Measurements from ENCODE around the gene NAV1.
A peak's percentile ranks its signal among the peaks of the same experiment; 100 is the strongest.

Gene NAV1

DNA sequence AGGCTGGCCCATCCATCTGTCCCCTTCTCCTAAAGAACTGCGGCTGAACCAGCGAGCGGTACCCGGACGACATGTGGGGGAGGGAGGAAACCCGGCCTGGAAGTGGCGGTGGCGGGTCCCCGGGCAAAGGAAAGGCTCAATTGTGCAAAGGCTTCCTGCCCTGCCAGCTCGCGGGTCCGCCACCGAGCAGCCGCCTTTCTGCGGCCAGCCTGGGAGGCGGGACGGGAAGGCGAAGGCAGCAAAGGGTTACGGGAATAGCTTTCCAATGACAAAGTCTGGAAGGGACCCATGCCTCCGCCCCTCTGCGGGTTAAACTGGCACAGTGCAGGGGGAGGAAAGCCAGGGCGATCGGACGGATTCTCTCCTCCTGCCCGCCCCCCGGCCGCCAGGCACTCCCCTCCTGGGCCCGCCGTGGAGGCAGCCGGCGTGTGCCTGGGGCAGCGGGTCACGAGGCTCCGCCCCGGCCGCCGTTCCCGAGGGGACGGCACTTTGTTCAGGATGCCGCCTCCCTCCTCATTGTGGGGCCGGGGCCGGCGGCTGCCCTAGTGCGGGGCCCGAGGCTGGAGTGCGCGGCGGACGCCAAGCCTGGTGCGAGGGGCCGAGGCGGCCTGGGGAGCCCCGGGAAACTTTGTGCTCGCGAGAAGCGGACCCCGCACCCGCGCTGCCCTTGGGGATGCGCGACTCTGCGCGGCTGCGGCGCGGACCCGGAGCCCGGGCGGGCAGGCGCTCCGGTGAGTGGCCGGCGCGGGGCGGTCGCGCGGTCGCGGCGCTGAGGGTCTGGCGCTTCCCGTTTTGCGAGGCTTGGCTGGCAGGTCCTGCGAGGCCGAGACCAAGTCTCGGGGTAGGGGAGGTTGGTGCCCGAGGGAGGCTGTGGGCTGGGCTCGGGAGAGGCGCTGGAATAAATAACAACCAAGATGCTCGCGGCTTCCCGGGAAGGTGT, at the start of gene NAV1:
Gene NAV1, plus strand, starts transcription at position 516 of the 940 bp plus-strand sequence. CDS start 83,758 bp downstream, outside the sequence.
- no peak for TF ChIP-seq GATA1 (IDR thresholded peaks at IDR 0.05; ENCODE audit: low read depth, low read length)
- no peak for TF ChIP-seq POLR2A (IDR thresholded peaks at IDR 0.05; ENCODE audit: low read length)
- no peak for DNase-seq

GRCh38 chr1:201489643-201490261, 49.2 kb upstream of the NAV1 start:
- DNase-seq, result peak in 1 of 2 experiments; percentile 46
- no peak for TF ChIP-seq GATA1 (IDR thresholded peaks at IDR 0.05; ENCODE audit: low read depth, low read length)
- no peak for TF ChIP-seq POLR2A (IDR thresholded peaks at IDR 0.05; ENCODE audit: low read length)

GRCh38 chr1:201490708-201491131, 48.2 kb upstream of the NAV1 start:
- DNase-seq, result no peak
- TF ChIP-seq POLR2A (IDR thresholded peaks at IDR 0.05; ENCODE audit: low read length) (no peak), GATA1 (IDR thresholded peaks at IDR 0.05; ENCODE audit: low read depth, low read length) (no peak)

DNA sequence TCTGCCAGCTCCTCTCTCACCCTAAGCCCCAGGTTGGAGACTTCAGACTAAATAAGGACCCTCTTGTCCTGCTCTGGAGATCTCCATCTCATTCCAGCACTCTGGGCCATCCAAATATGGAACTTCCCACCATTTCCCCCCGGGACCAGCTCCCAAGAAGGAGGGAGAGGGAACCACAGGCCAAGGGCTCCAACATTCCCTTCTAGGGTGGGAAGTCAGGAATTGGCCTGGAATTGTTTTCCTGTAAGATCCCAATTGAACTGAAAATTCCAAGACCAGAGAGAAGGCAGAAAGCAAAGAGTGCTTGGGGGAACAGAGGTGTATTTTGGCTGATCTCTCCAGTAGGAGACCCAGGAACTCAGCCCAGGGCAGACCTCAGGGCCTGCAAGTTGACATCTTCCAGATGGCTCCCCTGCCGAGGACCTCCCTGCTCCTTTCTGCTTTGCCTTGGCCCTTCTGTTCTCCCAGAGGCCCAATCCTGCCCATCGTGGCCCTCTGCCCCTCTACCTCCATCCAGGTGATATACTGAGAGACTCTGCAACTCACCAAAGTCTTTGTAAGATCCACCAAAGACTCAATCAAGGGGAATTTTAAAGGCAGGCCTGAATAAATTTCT, 46.9 kb upstream of the NAV1 start:
- no peak for DNase-seq
- TF ChIP-seq POLR2A (IDR thresholded peaks at IDR 0.05; ENCODE audit: low read length) (no peak), GATA1 (IDR thresholded peaks at IDR 0.05; ENCODE audit: low read depth, low read length) (no peak)

GRCh38 chr1:201493026-201493656, 45.8 kb upstream of the NAV1 start:
- DNase-seq, result peak; percentile 32 to 36

- no peak for TF ChIP-seq POLR2A (IDR thresholded peaks at IDR 0.05; ENCODE audit: low read length)
- TF ChIP-seq GATA1 (IDR thresholded peaks at IDR 0.05; ENCODE audit: low read depth, low read length), result no peak
- DNase-seq, result no peak
Measured at GRCh38 chr1:201493757-201494617, 44.9 kb upstream of the NAV1 start.

DNA sequence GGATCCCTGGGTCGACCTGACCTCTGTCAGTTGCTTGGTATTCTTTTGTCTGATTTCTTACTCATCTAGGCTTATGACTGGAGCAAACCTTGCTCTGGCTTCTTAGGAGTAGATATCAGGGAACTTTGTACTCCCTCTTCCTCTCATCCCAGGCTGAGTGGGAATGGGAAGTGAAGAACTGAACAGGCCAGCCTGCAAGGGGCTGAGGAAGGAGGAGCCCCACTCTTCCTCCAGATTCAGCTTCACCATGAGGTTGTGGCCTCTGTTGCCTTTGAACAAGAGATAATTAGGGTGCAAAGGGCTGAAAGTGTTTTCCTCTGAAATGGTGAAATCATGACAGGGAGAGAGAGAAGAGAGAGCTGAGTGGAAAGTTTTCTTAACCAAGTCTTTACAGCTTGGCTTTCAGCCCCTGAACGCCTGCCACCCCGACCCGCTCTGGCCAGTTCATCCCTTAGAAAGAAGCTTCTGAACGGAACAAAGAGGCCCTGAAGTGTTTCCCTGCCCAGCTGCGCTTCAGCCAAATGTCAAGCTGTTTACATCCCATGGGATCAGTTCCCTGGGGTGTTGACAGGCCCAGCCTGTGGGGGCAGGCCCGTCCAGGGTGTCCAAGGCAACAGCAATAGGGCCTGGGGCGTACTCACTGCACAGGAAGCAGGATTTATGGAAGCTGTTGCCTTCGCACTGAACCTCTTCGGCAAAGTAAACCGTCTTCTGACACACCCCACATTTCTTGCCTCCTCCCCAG, 43.2 kb upstream of the NAV1 start:
- TF ChIP-seq GATA1 (IDR thresholded peaks at IDR 0.05; ENCODE audit: low read depth, low read length), result no peak
- TF ChIP-seq POLR2A (IDR thresholded peaks at IDR 0.05; ENCODE audit: low read length), result no peak
- DNase-seq, result no peak

GRCh38 chr1:201496296-201496690, 42.6 kb upstream of the NAV1 start:
- DNase-seq, result no peak
- no peak for TF ChIP-seq GATA1 (IDR thresholded peaks at IDR 0.05; ENCODE audit: low read depth, low read length)
- no peak for TF ChIP-seq POLR2A (IDR thresholded peaks at IDR 0.05; ENCODE audit: low read length)

- no peak for DNase-seq
- no peak for TF ChIP-seq GATA1 (IDR thresholded peaks at IDR 0.05; ENCODE audit: low read depth, low read length)
- no peak for TF ChIP-seq POLR2A (IDR thresholded peaks at IDR 0.05; ENCODE audit: low read length)
Measured at GRCh38 chr1:201497935-201498509, 40.9 kb upstream of the NAV1 start.

GRCh38 chr1:201498621-201499020, 40.3 kb upstream of the NAV1 start:
- no peak for DNase-seq
- TF ChIP-seq GATA1 (IDR thresholded peaks at IDR 0.05; ENCODE audit: low read depth, low read length) (no peak), POLR2A (IDR thresholded peaks at IDR 0.05; ENCODE audit: low read length) (no peak)

DNA sequence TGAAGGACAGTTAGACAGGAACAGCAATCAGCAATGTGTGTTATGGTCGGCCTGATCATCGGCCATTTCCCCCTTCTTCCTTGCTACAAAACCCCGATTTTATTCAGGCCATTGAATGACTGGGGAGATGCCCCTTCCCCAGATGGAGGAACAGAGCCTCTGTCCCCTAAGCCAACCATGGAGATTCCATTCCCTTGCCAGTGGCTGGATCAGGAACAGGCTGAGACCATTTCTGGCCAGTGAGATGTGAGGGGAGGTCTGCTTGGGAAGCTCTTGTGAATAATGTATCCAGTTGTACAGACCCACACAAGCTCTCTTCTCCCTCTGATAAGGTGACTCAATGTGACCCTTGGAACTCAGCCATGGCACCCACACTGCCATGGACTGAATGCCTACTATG, 39.7 kb upstream of the NAV1 start:
- TF ChIP-seq GATA1 (IDR thresholded peaks at IDR 0.05; ENCODE audit: low read depth, low read length) (no peak), POLR2A (IDR thresholded peaks at IDR 0.05; ENCODE audit: low read length) (no peak)

More for the DNA sequence above, 39.7 kb upstream of the NAV1 start:
- DNase-seq, result no peak
